Limb (tissue), 2 donors: ENCODE measurements around the gene HOXD12.

ENCODE experiments used
- DNase-seq, 2 donors: peaks; one replicate each; pipeline ENCODE4 v3.0.0-alpha.2; 2016; ENCODE audit errors: extremely low spot score in 2 of 2

Gene HOXD12

DNA sequence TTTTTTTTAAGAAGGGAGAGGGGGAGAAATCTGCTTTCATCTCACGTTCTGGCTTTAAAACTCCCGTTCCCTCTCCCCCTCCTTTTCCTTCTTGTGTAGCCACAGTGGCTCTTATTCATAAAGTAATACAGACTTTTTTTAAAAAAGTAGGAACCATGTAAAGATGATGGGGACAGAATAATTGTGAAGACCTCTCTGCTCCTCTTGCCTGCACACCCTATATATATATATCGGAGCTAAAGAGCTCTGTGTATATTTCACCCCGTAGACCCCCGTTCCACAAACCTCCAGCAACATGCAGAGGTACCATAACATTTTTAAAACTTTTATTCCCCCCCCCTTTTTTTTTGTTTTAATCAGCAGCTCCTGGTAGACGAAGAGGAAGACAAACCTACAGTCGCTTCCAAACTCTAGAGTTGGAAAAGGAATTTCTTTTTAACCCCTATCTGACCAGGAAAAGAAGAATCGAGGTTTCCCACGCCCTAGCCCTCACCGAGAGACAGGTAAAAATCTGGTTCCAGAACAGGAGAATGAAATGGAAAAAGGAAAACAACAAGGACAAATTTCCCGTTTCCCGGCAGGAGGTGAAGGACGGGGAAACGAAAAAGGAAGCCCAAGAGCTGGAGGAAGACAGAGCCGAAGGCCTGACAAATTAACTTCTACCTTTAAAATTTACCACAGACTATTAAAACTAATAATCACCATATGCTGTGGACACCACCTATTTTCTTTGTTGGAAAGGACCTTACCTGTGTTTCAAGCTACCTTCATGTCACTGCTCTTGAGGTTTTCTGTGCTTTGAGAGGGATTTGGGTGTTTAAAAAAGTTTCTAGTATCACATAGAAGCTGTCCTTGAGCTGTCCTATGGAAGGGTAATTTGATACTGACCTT is 31.6 kb downstream of the HOXD12 start:
- DNase-seq: peak in 1 of 2 donors; percentile 36

DNA sequence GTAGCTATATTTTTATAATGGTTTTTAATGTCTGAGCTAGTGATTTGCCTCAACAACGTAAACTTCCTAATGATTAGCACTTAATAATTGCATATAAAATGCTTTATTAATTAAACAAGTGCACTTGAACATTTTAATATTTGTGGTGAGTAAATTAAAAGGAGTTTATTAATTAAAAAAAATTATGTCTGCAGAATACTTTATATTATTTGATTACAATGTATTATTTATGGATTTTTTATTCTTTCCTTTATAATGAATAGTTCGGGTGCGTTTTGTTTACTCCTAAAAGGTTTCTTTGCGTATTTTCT is 32.2 kb downstream of the HOXD12 start:
- no peak for DNase-seq

DNA sequence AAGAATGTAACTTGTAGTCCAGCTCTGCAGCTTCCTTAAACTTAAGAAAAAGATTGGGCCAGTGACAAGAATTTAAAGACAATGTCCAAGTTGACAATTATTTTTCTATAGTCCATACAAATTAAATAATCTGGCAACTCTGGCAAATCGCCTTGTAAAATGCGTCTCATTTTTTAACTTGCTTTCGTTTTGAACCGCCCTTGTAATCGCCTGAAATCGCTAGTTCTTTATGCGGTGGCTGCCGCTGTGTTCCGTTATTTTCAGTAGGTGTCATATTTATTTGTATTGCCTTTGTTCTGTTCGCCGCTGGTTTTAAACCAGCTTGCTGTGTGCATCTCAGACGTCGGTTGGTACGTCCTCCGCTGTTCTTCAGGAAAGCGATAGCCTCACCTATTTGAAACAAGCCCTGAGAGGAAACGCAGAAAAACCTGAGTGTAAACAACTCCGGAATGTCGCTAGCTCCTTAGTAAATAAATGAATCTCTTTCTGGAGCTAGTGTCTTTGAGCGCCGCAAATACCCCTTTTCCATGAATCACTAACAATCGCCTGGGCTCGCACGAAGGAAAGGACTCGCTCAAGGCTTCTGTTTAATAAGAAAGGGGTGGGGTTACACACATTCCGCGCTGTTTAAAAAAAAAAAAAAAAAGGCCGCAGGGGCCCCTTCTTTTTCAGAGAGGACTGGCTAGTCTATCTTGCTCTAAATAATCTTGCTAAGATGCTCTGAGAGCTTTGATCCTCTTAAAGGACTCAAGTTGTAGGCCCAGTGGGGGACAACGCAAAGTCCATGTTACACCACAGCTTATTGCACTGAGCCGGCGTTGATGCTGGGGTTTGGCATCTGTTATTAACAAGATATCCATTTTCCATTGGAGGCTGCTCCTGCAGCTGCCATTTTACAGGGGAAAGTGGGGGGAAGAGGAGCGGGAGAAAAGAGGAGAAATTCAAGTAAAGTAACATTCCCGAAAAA is 32.9 kb downstream of the HOXD12 start:
- peak in 1 of 2 donors; percentile 56 for DNase-seq

DNA sequence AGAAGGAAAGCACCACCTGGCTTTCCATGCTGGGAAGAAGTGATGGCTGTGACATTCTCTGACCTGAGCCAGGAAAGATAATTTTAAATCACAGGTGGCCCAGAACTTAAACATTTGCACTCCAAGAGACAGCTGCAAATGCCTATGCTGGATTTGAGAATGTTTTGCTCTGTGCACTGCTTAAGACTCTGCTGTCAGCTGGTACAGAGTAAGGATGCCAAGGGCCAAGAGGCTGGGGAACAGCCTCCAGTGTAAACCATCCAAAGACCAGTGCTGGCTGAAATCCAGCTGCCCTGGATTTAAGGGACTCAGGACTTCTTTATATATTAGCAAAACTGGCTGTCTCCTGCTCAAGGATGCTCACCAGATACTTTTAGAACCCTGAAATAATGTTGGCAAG is 33.8 kb downstream of the HOXD12 start:
- peak in 1 of 2 donors; percentile 55 for DNase-seq

DNA sequence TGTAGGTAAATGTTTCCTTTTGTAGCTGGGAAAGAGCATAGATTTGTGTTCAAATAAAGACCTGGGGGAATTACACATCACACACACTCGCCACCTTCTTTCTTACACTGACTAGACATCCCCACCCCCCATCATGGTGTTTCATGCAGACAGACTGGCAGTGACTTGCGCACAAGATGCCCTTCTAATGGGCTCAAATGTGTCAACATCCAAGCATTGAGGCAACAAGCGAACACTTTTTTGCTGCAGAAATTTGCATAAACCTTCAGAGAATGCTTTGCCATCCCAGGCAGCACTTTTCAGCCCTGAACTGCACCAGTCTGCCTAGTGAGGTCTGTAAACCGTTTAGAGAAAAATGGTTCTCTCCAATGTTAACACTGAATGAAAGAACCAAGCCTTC is 34.4 kb downstream of the HOXD12 start:
- peak in 1 of 2 donors; percentile 41 for DNase-seq

DNA sequence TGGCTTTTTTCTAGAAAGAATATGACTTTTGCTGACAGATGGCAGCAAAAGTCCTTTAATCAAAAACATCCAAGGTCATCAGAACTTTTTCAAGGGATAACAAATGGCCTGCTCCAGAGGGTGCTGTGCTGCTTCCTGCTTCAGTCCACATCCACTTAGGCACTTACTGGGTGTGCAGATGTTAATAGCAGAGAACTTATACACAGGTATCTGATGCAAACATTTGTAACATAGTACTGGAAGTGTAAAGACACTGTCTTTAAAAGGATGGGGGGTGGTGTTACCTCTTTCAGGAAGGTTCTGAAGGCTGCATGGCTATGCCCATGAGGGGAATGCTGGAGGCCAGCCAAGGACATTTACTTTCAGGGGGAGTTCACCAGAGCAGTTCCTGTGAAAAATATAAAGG is 35.4 kb downstream of the HOXD12 start:
- DNase-seq: peak in 1 of 2 donors; percentile 39

DNA sequence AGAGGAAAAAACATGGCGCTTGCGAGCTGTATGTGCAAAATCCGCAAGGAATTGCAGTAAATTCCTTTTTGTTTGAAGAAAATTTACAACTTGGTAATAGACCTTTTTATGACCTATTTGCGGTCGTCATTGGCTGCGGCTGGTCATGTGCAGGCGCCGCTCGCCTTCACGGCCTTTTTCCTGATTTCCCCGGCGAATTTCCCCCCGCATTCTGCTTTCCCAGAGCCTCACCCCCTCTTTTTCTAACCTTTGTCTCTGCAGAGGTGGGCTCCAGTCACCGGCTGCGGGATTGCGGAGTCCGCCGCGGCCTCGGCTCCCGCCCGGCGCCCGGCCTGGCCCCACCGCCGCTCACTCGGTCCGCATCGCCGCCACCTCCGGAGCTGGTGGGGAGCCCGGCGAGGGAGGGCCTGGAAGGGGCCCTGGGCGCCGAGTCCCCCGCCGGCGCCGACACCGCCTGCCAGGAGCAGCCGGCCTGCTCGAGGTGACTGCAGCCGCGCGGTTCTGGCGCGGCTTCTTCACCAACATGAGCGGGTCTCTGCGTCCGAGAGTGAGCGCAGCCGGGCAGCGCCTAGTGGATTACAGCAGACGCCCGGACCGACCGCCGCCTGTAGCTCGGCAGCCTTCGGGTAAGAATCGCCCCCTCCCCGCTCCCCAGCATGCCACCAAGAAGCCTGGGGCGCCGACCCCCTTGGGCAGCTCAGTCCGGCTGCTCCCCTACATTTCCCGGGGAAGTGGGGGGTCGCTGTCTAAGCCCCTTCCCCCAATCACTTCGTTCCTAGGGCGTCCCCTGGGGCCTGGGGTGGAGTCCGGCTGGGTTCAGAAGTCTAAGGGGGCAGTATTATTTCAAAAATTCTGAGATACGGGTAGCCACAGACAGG is 37.0 kb downstream of the HOXD12 start:
- DNase-seq: peak; percentile 66 to 84

DNA sequence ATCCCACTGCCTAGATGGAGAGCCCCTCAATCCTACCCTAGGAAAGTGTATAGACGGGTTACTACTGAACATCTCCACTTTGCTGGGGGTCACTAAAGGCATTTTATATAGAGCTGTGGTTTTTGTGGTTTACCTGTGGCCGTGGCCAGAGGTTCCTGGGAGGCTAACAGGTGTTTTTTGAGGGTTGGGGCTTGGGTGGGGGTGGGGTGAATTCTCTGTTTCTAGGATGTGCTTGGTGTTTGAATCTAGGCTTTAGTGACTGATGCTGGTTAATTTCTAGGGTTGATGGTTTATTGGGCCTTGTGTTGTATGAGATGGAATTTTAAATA is 37.6 kb downstream of the HOXD12 start:
- DNase-seq: no peak

DNA sequence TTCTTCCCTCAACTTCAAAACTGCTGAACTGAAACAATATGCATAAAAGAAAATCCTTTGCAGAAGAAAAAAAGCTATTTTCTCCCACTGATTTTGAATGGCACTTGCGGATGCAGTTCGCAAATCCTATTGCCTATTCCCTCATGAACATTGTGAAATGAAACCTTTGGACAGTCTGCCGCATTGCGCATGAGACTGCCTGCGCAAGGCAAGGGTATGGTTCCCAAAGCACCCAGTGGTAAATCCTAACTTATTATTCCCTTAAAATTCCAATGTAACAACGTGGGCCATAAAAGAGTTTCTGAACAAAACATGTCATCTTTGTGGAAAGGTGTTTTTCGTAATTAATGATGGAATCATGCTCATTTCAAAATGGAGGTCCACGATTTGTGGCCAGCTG is 38.3 kb downstream of the HOXD12 start:
- peak in 1 of 2 donors; percentile 39 for DNase-seq

DNA sequence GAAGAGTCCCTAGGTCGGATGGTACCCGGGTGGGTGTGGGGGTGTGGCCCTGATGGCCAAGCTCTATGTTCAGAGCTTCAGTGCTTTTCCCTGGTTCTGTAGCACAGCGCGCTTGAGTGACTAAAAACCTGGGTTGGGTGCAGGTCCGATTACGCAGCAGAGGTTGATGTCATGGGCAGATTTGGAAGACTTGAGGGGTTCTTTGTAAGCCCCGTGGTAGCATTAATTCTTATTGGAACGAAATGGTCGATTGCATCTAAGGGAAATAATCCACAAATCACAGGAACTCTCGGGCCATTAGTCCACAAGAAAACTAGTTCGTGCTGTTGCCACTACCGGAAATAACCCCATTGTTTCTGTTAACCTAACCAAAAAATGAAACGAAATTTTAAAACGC is 38.9 kb downstream of the HOXD12 start:
- peak in 1 of 2 donors; percentile 57 for DNase-seq

DNA sequence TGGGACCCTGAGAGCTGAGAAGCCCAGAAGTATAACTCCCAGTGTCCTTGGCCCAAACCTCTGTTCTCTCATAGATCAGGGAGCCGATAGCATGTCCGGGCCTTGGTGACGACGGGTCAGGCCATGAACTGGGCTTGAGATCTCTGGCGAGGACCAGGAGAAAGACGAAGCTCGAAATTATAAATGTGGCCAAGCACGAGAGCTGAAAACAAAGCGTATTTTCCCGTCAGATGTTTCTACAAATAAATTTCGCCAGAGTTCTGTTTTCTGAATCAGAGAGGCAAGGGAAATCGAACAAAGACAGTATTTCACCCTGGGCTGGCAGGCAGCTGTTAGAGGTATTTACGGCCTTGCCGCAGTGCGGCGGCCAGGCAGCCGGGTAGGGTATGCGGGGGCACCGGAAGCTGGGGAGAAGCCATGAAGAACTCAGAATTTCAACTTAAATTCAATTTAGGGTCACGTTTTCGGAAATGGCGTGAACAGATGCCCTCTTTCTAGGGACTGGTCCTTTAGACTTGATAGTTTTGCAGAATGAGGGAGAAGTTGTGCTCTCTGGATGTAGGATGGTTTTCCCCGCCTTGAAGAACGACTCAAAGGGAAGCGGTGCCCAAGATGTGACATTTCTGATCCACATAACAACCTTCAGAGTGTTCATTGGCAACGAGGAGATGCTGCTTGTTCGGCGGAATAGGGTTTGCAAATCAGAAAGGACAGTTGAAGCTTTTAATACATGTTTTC is 39.5 kb downstream of the HOXD12 start:
- DNase-seq: peak in 1 of 2 donors; percentile 70

DNA sequence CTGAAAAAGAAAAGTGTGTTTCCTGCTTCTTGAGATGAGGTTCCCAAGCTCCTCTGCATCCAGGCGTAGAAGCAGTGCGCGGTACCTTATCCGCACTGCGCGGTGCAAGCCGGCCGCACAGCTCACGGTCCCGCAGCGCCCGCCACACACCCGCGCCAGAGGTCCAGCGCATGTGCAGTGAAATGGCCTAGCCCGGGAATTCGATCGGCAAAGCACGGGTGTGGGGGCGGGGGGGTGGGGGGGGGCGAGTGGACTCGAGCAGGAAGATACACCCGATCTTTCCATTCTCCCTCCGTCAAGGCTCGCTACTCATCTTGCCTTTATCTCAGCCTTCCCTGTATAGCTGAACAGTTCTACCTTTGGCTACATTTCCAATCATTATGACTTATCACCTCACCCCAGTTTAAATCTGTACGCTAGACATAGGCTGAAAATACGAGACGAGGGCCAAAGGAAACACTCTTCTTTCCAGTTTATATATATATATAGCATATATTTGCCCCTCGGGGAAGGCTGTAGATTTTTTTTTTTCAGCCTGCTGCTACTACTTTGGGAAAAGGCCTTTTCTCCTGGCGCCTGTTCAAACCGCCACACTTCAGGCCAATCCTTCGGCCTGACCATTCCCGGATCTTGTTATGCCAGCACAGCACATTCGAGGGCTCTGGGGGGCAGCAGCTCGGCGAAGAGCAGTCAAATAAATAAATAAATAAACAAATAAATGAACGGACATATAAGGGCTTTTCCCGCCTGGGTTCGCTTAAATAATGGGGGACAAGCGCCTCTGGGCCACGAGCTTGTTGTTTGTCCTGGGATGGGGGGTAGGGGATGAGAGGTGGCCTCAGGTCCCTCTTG is 40.3 kb downstream of the HOXD12 start:
- peak in 1 of 2 donors; percentile 83 for DNase-seq

DNA sequence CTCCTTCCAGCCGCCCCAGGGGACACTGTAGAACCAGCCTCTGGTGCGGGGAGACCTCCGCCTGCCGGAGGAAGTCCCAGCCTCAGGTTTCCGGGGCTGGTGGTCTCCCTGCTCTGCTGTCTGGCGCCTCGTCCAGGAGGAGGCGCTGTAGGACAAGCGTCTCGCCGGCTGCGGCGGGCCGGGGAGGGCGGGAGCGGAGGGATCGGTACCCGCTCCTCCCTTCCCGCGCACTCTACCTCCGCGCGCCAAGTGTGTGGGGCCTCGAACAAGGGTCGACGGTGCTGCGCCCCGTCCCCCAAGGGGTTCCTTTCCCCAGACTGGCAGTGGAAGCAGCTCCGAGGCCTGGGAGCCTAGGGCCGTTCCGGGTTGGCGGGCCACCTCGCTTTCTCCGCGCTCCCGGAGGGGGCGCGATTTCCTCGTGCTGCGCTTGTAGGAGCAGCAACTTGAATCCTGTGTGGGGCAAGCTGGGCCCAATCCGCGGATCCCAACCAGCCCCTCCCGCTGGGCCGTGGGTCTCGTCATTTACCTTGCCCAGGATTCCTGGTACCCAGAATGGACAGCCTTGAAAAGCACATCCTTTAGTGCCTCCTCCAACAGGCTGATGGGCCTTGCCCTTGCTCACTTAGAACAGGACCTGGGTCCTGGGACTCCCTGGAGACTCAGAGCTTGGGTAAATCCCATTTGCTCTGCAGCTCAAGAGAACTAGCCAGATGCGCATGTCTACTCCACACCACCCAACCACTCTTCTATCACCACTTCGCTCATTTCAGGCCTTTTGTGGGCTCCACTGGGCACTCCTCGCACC is 41.1 kb downstream of the HOXD12 start:
- DNase-seq: peak; percentile 88 to 94

DNA sequence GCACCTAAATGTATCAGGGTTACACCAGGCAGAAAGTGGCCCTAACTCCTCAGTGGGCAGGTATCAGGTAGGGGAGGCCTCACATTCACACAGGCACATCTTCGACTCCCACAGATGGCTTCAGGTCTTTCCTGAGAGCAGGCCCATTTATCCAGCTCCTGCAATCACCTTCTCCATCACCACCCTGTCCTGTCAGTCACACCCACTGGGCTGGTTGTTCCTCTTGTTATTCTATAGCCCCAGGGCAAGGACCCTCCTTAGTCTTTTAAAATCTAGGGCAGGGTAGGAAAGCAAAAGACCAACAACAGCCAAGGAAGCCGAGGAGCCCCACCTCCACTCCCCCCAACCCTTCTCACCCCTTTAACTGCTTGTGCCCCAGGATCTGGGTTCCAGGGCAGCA is 42.7 kb downstream of the HOXD12 start:
- DNase-seq: no peak

DNA sequence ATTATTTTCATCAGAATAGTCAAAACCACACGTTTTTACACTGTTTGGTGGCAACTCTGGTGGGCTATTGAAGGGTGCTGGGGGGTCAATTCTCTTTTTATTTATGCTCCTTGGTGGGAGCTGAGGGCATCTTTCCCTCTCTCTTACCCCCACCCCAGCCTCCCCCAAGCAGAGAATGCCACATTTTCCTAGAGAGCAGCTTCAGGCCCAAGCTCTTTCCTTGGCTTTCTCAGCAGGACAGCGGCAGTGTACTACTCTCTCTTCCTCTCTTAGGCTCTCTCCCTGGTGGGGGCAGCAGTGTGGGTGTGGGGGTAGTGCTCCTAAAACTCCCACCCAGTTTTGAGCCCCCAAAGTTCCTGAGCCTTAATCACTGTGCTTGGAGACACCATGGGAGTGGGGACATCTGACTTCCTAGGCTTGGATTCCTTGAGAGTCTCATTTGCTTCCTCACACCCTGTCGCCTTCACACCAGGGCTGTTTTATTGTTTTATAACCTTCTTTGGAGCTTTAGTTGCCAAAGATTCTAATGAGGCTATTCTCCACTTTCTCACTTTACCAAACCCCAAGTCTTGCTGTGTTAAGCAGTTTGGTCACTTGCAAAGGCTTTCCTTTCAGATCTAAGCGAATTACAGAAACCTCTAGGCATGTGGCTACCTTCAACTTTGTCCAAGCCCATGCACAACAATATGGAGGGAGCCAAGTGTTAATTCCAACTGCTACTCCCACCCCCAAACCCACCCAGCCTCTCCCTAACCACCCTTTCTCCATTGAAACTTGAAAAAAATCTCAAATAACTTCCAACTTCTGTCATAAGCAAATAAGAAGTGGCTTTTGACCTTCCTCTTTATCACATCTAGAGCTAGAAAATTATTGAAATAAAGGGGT is 45.7 kb downstream of the HOXD12 start:
- no peak for DNase-seq

DNA sequence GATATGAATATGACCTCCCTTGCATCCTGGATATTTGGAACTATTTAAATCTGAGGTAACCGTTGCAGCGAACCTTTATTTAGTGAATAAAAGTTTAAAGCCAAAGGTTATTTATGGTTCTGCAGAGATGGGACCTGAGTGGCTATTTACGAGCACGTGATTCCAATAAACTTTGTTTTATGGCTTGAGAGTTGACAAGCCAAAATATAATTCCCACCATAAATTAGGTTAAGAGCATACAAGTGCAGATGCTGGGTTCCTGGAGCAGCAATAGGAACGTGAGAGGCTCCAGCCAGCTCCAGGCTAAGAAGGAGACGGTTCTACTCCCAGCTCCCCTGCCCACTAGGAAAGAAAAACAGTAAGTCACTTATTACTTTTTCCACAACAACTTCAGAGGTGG is 46.5 kb downstream of the HOXD12 start:
- peak in 1 of 2 donors; percentile 32 for DNase-seq

DNA sequence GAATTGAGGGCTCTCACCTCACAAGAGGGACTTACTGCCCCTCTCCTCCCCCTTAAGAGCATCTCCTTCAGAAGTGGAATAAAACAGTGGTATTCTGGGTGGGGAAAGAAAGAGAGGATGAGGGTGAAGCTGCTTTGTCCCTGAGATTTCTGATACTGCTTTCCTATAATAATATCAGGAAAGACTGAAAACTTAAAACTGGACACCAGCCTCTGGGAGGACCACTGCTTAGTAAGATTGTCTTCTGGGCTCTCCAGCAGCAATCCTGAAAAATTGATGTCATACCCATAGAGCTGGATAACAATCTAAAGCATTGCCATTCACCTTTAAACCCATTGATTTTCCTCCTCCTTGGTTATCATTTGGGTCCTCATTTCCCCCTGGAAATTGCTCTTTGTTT is 47.0 kb downstream of the HOXD12 start:
- DNase-seq: no peak

DNA sequence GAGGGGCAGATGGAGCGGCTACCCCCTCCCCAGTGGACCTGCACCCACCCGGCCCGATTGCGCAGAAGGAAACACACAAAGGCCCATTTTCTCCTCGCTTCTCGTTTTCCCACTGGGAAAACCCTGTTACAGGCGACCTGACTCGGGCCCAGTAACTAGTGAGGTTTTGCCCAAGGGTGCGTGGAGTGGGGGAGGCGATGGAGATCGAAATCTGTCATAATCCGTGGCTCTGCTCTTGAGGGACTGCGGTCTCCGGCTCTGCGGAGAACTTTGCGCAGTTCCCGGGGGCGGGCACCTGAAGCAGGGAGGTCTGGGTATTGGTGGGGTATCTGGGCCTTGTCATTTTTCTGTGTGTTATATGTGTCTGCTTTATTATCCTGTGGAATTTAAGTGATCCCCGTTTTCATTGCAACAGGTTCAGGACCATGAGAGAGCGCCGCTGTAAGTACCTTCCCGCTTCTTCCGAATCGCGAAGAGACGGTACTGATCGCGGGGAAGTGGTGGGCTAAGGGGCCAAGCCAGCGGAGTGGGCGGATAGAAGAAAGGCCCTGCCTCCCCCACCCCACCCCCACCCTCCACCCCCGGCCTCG is 47.7 kb downstream of the HOXD12 start:
- DNase-seq: peak in 1 of 2 donors; percentile 33
